Cardiac fibroblast (primary cell): ENCODE results near the gene SPRING1.
A peak's percentile ranks its signal among the peaks of the same experiment; 100 is the strongest.

Source experiments
- DNase-seq, 2 donors: peaks; one replicate each; pipeline versions ENCODE4 v3.0.0 to v3.0.0-alpha.2; 2010; ENCODE audit warnings: low read depth in 2 of 2
- H3K4me3 ChIP-seq, 2 donors: replicated peaks in 1 of 2; 1 replicate in 1 of 2; 2 replicates in 1 of 2; pipeline ENCODE4 v1.5.1; 2011; ENCODE audit warnings: low read depth in 2 of 2, low read length in 2 of 2, mild to moderate bottlenecking in 2 of 2, moderate library complexity in 1 of 2
- TF ChIP-seq, protein P1 (sequence below): IDR thresholded peaks from one replicate; pipeline ENCODE4 v1.5.1; 2011; ENCODE audit warnings: low read depth, mild to moderate bottlenecking, low read length, inconsistent platforms

Gene SPRING1

DNA sequence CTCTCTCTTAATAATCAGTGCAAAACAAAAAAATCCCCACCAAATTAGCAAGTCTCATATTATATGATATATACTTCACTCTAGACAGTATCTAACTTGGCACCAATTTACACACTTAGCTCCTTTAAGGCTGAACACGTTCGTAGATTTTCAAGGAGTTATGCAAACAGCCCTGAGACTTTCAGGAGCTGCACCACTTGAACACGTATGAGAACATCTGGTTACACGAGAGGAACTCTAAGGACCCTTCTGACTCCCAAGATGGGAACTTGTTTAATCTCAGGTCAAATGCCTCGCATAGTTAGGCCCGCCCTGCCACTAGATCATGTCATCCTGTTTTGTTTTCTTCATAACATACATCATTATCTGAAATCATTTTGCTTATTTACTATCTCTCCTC lies 10.0 kb downstream of the SPRING1 start:
- no peak for DNase-seq
- TF ChIP-seq, protein P1, sequence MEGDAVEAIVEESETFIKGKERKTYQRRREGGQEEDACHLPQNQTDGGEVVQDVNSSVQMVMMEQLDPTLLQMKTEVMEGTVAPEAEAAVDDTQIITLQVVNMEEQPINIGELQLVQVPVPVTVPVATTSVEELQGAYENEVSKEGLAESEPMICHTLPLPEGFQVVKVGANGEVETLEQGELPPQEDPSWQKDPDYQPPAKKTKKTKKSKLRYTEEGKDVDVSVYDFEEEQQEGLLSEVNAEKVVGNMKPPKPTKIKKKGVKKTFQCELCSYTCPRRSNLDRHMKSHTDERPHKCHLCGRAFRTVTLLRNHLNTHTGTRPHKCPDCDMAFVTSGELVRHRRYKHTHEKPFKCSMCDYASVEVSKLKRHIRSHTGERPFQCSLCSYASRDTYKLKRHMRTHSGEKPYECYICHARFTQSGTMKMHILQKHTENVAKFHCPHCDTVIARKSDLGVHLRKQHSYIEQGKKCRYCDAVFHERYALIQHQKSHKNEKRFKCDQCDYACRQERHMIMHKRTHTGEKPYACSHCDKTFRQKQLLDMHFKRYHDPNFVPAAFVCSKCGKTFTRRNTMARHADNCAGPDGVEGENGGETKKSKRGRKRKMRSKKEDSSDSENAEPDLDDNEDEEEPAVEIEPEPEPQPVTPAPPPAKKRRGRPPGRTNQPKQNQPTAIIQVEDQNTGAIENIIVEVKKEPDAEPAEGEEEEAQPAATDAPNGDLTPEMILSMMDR: no peak
- no peak overlapping the region for H3K4me3 ChIP-seq

DNA sequence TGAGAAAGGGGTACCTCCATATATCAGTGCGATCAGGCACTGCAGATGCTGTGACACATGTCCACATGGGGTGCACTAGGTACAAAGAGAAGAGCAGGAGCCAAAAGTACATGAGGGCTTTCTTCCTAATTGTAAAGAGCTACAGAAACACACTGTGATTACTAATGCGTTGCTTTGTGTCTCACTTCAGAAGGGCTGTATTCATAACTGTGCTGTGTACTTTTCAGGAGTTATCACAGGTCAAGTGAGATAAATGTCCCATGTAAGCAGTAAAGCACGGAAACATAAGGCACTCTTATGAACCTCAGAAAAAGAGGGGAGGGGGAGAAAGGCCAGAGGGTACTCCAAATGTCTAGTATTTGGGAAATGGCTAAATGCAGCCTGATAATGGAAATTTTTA lies 10.6 kb downstream of the SPRING1 start:
- TF ChIP-seq, protein P1: no peak
- no peak for DNase-seq

DNA sequence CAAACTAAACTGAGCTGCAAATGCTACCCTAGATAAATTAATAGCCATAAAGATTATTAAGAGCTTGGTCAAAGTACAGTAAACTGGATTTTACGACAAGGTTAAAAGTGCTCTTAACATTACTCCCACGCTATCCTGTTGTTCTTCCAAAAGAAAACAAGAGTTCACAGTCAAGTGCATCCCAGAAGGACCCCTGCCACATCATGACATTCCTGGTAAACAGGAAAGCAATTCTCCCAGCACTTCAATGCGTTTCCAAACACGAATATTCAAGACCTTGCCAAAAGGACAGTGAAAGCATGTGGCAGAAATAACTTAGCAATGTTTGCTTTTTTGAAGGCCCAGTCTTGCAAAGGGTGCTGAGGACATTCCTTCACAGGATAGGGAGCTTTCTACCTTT lies 11.2 kb downstream of the SPRING1 start:
- TF ChIP-seq, protein P1: no peak
- H3K4me3 ChIP-seq: no peak overlapping the region
- peak; percentile 9 to 43 for DNase-seq

More for the DNA sequence above, 10.6 kb downstream of the SPRING1 start:
- H3K4me3 ChIP-seq: no peak overlapping the region

DNA sequence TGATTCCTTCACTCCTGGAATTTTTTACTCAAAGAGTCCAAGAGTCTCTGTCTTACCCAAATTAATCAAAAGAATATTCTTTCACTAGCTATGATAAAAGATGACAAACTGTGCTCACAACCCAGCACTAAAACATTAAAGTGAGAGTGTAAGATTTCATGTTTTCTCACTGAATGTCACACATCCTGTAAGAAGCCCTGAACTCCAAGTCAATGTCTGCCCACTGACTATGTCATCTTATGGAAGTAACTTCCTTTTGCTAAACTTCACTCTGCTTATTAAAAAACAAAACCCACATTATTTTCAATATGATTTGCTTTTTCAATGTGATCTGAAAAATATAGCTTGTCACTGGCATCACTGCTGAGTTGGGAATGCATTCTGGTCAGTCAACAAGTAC lies 15.6 kb downstream of the SPRING1 start:
- TF ChIP-seq, protein P1: no peak
- H3K4me3 ChIP-seq: no peak overlapping the region
- no peak for DNase-seq

DNA sequence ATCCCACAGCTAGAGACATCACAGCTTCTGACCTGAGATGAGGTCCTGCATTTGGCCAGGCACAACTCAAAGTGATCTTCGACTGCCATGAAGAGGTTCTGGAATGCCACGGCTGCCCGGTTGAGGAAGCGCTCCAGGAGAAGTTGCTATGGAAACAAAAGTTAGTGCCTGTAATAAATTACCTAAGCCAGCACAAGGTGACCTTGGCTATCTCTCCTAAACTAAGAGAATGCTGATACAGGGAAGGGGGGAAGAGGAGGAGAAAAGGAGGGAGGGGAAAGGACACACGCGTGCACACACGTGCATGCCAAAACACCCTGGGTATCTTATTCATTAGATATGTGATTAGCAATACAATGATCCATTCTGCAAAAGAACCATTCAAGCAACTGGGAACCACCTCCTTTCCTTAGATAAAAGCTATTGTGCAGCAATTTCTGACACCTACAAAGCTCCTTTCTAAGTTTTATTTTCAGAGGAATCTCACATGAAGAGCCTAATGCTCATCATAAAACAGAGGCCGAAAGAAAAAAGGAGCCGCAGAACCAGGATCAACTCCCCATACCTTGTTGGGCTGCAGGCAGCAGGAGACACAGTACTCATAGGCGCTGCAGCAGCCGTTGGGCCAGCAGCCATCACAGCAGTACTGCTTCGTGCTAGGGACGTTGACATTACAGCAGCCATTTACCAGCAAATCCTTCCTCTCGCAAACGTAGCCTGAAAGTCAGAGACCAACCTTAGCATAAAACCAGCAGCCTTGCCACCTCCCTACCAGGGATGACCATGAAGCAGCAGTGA lies 17.9 kb downstream of the SPRING1 start:
- TF ChIP-seq, protein P1: no peak
- no peak overlapping the region for H3K4me3 ChIP-seq
- DNase-seq: no peak

DNA sequence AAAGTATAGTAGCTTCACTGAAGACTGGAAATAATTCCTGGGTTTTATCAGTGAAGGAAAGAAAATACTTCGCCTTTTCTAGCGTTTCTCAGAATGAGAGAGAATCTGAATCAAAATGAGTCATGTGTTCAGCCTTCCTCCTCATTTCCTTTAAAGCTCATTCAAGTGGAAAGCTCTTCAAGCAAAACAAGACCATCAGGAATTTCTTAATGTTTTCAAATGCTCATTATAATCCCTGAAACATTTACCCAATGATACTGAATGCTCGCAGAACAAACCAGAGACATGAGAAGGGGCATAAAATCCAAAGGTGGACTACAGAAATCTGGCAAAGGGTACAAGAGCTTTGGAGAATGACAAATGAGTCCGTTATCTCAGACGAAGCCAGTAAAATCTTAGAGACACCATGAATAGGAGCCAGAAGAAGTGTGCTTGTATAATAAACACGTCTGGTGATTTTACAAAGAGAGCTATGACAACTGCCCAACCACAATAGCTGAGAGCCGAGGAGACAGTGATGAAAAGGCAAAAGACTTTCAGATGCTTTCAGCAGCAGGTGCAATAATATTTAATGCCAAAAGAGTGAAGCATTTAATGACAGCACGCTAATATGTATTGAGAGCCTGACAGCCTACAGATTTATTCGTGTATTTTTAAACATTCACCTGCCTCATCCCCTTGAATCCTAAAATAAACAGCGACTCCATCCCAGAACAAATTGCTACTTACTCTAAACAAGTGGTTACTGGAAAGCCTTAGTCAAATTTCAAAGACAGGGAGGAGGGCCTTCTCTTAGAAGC lies 19.0 kb downstream of the SPRING1 start:
- peak; percentile 45 to 46 for DNase-seq
- H3K4me3 ChIP-seq: no peak overlapping the region
- TF ChIP-seq, protein P1: no peak
